GM19438 (cell line): Measurements from ENCODE around the gene RNF41.
"Not testable (repeated sequence)": the region's sequence is repeated elsewhere in the genome, so short reads cannot be mapped to it uniquely, and the experiment has no call there.

Experiments
- ATAC-seq: cut with Tn5 transposase; IDR thresholded peaks from one replicate; pipeline ENCODE4 v1.9.1; 2021; ENCODE audit warnings: low read depth; ENCODE audit not compliant: unreplicated experiment

Gene RNF41

GRCh38 chr12:56178347-56178746, 43.4 kb downstream of the RNF41 start:
- no peak for ATAC-seq

- no peak for ATAC-seq
Measured at GRCh38 chr12:56172839-56173238, 48.9 kb downstream of the RNF41 start.

GRCh38 chr12:56169229-56169759, 52.4 kb downstream of the RNF41 start:
- no peak for ATAC-seq

GRCh38 chr12:56165369-56165768, 56.4 kb downstream of the RNF41 start:
- ATAC-seq = no peak

- ATAC-seq = no peak
Measured at GRCh38 chr12:56164345-56164729, 57.4 kb downstream of the RNF41 start.

- ATAC-seq = no peak
Measured at GRCh38 chr12:56163533-56164344, 58.0 kb downstream of the RNF41 start.

- no peak for ATAC-seq
Measured at GRCh38 chr12:56162468-56163290, 59.0 kb downstream of the RNF41 start.

GRCh38 chr12:56161690-56162351, 59.9 kb downstream of the RNF41 start:
- no peak for ATAC-seq

GRCh38 chr12:56160894-56161689, 60.6 kb downstream of the RNF41 start:
- no peak for ATAC-seq

- ATAC-seq = no peak
Measured at GRCh38 chr12:56160193-56160763, 61.4 kb downstream of the RNF41 start.

- ATAC-seq = no peak
Measured at GRCh38 chr12:56159482-56160192, 62.1 kb downstream of the RNF41 start.

- no peak for ATAC-seq
Measured at GRCh38 chr12:56158926-56159461, 62.7 kb downstream of the RNF41 start.

GRCh38 chr12:56158029-56158925, 63.4 kb downstream of the RNF41 start, which contains the start of gene MYL6:
Gene MYL6, plus strand, starts transcription at chr12:56158359. Its CDS starts 43 bp downstream, at chr12:56158402.
- ATAC-seq = peak; percentile 68

- peak; percentile 49 for ATAC-seq
Measured at GRCh38 chr12:56157201-56158028, 64.3 kb downstream of the RNF41 start.

GRCh38 chr12:56156464-56157200, 65.1 kb downstream of the RNF41 start:
- ATAC-seq = not testable (repeated sequence)

GRCh38 chr12:56155256-56155845, 66.4 kb downstream of the RNF41 start:
- ATAC-seq = no peak
